IMR-90 (cell line): ENCODE data around the gene CIDEA. TPM values are rescaled to one million over a fixed set of nuclear protein-coding genes. Genes with fewer than 3 reads are reported as not detected.

Source experiments
- ATAC-seq: fragments of 200-7000 bp; cut with Tn5 transposase; 2 replicates; pipeline ENCODE4 v1.9.1; 2020; ENCODE audit warnings: low read depth, mild to moderate bottlenecking, moderate library complexity
- BruUV-seq: library from RNA; stranded (reverse); fragments of 400-500 nt; replicated peaks from 2 replicates; lab custom pipeline; 2021; lab: Mats Ljungman, UMichigan
- CTCF ChIA-PET: fragments of 300-600 bp; formaldehyde crosslinking; extraction: SDS; loops from one replicate; lab custom pipeline; 2021; ENCODE audit warnings: antibody characterized with exemption; lab: Yijun Ruan, JAX
- POLR2A ChIA-PET: fragments of 300-600 bp; sonication (Branson Sonifier 250); formaldehyde crosslinking; loops from one replicate; lab custom pipeline; 2022; ENCODE audit warnings: antibody characterized with exemption; ENCODE audit not compliant: unreplicated experiment; lab: Charles Lee
- DNase-seq: peaks from one replicate; pipeline ENCODE4 v3.0.0; 2013
- H2AFZ ChIP-seq: replicated peaks from 2 replicates; pipeline ENCODE3; 2013; ENCODE audit warnings: low read length, mild to moderate bottlenecking; ENCODE audit not compliant: poor library complexity
- H2AK5ac ChIP-seq: 2 replicates; pipeline ENCODE4 v1.6.1; 2013; ENCODE audit warnings: low read depth, low read length, inconsistent platforms
- H2AK9ac ChIP-seq: replicated peaks from 2 replicates; pipeline ENCODE3; 2013; ENCODE audit warnings: mild to moderate bottlenecking, low read depth, low read length, moderate library complexity; ENCODE audit not compliant: poor library complexity
- H2BK120ac ChIP-seq: 2 replicates; pipeline ENCODE4 v1.6.1; 2013; ENCODE audit warnings: low read depth, low read length, inconsistent platforms
- H2BK15ac ChIP-seq: 3 replicates; pipeline ENCODE4 v1.6.1; 2013; ENCODE audit warnings: low read depth, low read length, inconsistent platforms
- H2BK20ac ChIP-seq: 2 replicates; pipeline ENCODE4 v1.6.1; 2013; ENCODE audit warnings: low read depth, mild to moderate bottlenecking, inconsistent platforms, low read length, moderate library complexity
- H2BK5ac ChIP-seq: 2 replicates; pipeline ENCODE4 v1.6.1; 2013; ENCODE audit warnings: mild to moderate bottlenecking, low read depth, low read length, inconsistent platforms; ENCODE audit not compliant: poor library complexity, severe bottlenecking
- H3K14ac ChIP-seq: replicated peaks from 2 replicates; pipeline ENCODE4 v1.6.1; 2013; ENCODE audit warnings: low read depth, low read length, inconsistent platforms
- H3K18ac ChIP-seq: 2 replicates; pipeline ENCODE4 v1.6.1; 2013; ENCODE audit warnings: low read depth, low read length, control low read depth
- H3K23ac ChIP-seq: 2 replicates; pipeline ENCODE4 v1.6.1; 2013; ENCODE audit warnings: low read depth, low read length, inconsistent platforms
- H3K27ac ChIP-seq: 2 replicates; pipeline ENCODE4 v1.5.1; 2013; ENCODE audit warnings: mild to moderate bottlenecking, control low read depth, low read length; ENCODE audit not compliant: insufficient read depth
- H3K27me3 ChIP-seq: 2 replicates; pipeline ENCODE4 v1.6.1; 2013; ENCODE audit warnings: low read length; ENCODE audit not compliant: control insufficient read depth, insufficient read depth
- H3K36me3 ChIP-seq: 2 replicates; pipeline ENCODE4 v1.6.1; 2013; ENCODE audit warnings: low read length, mixed read lengths; ENCODE audit not compliant: control insufficient read depth, insufficient read depth
- H3K4ac ChIP-seq: 2 replicates; pipeline ENCODE4 v1.6.1; 2013; ENCODE audit warnings: low read depth, low read length, inconsistent platforms
- H3K4me1 ChIP-seq: 2 replicates; pipeline ENCODE4 v1.6.1; 2013; ENCODE audit warnings: low read length, mixed read lengths; ENCODE audit not compliant: control insufficient read depth, insufficient read depth
- H3K4me2 ChIP-seq: 2 replicates; pipeline ENCODE4 v1.6.1; 2013; ENCODE audit warnings: low read depth, mild to moderate bottlenecking, control low read depth, low read length, moderate library complexity
- H3K4me3 ChIP-seq: 2 replicates; pipeline ENCODE4 v1.5.1; 2013; ENCODE audit warnings: low read depth, mild to moderate bottlenecking, control low read depth, low read length, moderate library complexity; ENCODE audit not compliant: insufficient read depth
- H3K56ac ChIP-seq: 2 replicates; pipeline ENCODE4 v1.6.1; 2013; ENCODE audit warnings: low read length, inconsistent platforms; ENCODE audit not compliant: insufficient read depth; ENCODE audit errors: extremely low read depth
- H3K79me1 ChIP-seq, 2 experiments: 2 replicates each; pipeline ENCODE4 v1.6.1; 2013; ENCODE audit warnings: low read length in 2 of 2, inconsistent platforms in 1 of 2, low read depth in 1 of 2
- H3K9ac ChIP-seq: 2 replicates; pipeline ENCODE4 v1.6.1; 2013; ENCODE audit warnings: low read depth, low read length, control low read depth
- H3K9me1 ChIP-seq: 2 replicates; pipeline ENCODE4 v1.6.1; 2013; ENCODE audit warnings: low read length, inconsistent platforms; ENCODE audit not compliant: insufficient read depth
- H3K9me3 ChIP-seq: 2 replicates; pipeline ENCODE4 v1.6.1; 2013; ENCODE audit warnings: low read length; ENCODE audit not compliant: control insufficient read depth, insufficient read depth
- H4K20me1 ChIP-seq: 2 replicates; pipeline ENCODE4 v1.6.1; 2013; ENCODE audit warnings: low read length, inconsistent platforms; ENCODE audit not compliant: insufficient read depth
- H4K5ac ChIP-seq: 2 replicates; pipeline ENCODE4 v1.6.1; 2013; ENCODE audit warnings: mild to moderate bottlenecking, low read depth, low read length, control low read depth
- H4K8ac ChIP-seq, 2 experiments: 2 replicates each; pipeline ENCODE4 v1.6.1; 2013; ENCODE audit warnings: low read depth in 2 of 2, low read length in 2 of 2, control low read depth in 1 of 2, inconsistent platforms in 1 of 2
- H4K91ac ChIP-seq: 2 replicates; pipeline ENCODE4 v1.6.1; 2013; ENCODE audit warnings: low read depth, low read length, inconsistent platforms; ENCODE audit not compliant: insufficient read depth
- BHLHE40 ChIP-seq: fragments of 150-350 bp; IDR thresholded peaks from 2 replicates; pipeline ENCODE4 v1.6.1; 2016; ENCODE audit warnings: mild to moderate bottlenecking, low read depth, low read length
- CEBPB ChIP-seq: IDR thresholded peaks from 2 replicates; pipeline ENCODE4 v1.6.1; 2012; ENCODE audit warnings: low read depth, low read length, improper control_type of control experiment
- CHD1 ChIP-seq: IDR thresholded peaks from 2 replicates; pipeline ENCODE4 v1.6.1; 2012; ENCODE audit warnings: low read depth, low read length, improper control_type of control experiment
- MAFK ChIP-seq: IDR thresholded peaks from 2 replicates; pipeline ENCODE4 v1.6.1; 2012; ENCODE audit warnings: low read depth, low read length, improper control_type of control experiment
- MXI1 ChIP-seq: IDR thresholded peaks from 2 replicates; pipeline ENCODE4 v1.6.1; 2012; ENCODE audit warnings: low read depth, mild to moderate bottlenecking, low read length, moderate library complexity, borderline replicate concordance
- NFE2L2 ChIP-seq: fragments of 150-350 bp; IDR thresholded peaks from 2 replicates; pipeline ENCODE4 v1.6.1; 2016; ENCODE audit warnings: low read depth, mild to moderate bottlenecking, low read length
- POLR2A ChIP-seq: IDR thresholded peaks from 2 replicates; pipeline ENCODE4 v1.6.1; 2012; ENCODE audit warnings: mild to moderate bottlenecking, low read depth, low read length
- RAD21 ChIP-seq: IDR thresholded peaks from 2 replicates; pipeline ENCODE4 v1.6.1; 2012; ENCODE audit warnings: low read length, improper control_type of control experiment
- RCOR1 ChIP-seq: IDR thresholded peaks from 2 replicates; pipeline ENCODE4 v1.6.1; 2012; ENCODE audit warnings: mild to moderate bottlenecking, low read length, improper control_type of control experiment; ENCODE audit not compliant: insufficient replicate concordance
- RFX5 ChIP-seq: IDR thresholded peaks from 2 replicates; pipeline ENCODE4 v1.8.0; 2012; ENCODE audit warnings: low read depth, mild to moderate bottlenecking, low read length, moderate library complexity
- SMC3 ChIP-seq: fragments of 150-350 bp; IDR thresholded peaks from 2 replicates; pipeline ENCODE4 v1.6.1; 2016; ENCODE audit warnings: low read depth, mild to moderate bottlenecking, antibody characterized with exemption, low read length, moderate library complexity
- WGBS, 2 experiments: methylation state at CpG; one replicate each; pipeline versions ENCODE4 v1.1.5 to v1.1.7; 2013; ENCODE audit warnings: missing lambda C conversion rate in 2 of 2; ENCODE audit not compliant: insufficient read length in 1 of 2; ENCODE audit errors: extremely low coverage in 2 of 2; 5-methylcytosine and 5-hydroxymethylcytosine counted together
- dilution Hi-C: fragments of 300-500 bp; cut with HindIII; formaldehyde crosslinking; loops from one replicate; pipeline ENCODE4 v1.14.3; 2018; ENCODE audit warnings: low sequenced_read_pairs; ENCODE audit not compliant: unreplicated experiment
- in situ Hi-C: fragments of 300-500 bp; cut with MboI; formaldehyde crosslinking; loops from 3 replicates; pipeline ENCODE4 v1.14.3; 2019; ENCODE audit warnings: low sequenced_read_pairs, inconsistent platforms, mixed read lengths
- intact Hi-C: fragments of 100-400 bp; cut with micrococcal nuclease; formaldehyde crosslinking; loops from 2 replicates; pipeline ENCODE4 v1.10.0; 2022
- polyA plus RNA-seq, 3 experiments: library from polyadenylated mRNA; depleted of rRNA; stranded (reverse); fragments of >200 nt; gene quantifications; 2 replicates each; pipeline ENCODE4 v1.2.3, GENCODE V29; 2012; ENCODE audit warnings: low replicate concordance in 1 of 3
- total RNA-seq: library from RNA; depleted of rRNA; stranded (reverse); fragments of >200 nt; gene quantifications from 2 replicates; pipeline ENCODE4 v1.2.3, GENCODE V29; 2012
- TF ChIP-seq, protein P1 (sequence below): fragments of 150-350 bp; IDR thresholded peaks from 2 replicates; pipeline ENCODE4 v1.6.1; 2016; ENCODE audit warnings: low read depth, mild to moderate bottlenecking, low read length, moderate library complexity, borderline replicate concordance
- TF ChIP-seq, protein P2 (sequence below): conservative IDR thresholded peaks from 2 replicates; pipeline ENCODE4 v1.5.1; 2012; ENCODE audit warnings: mild to moderate bottlenecking, low read depth, low read length, improper control_type of control experiment
- TF ChIP-seq, protein P3 (sequence below): fragments of 150-350 bp; IDR thresholded peaks from 2 replicates; pipeline ENCODE4 v1.6.1; 2017; ENCODE audit warnings: mild to moderate bottlenecking, antibody characterized with exemption, low read length, low read depth

Gene CIDEA
- total and polyA plus RNA-seq, 2 of the 4 experiments (the other 2 are of a cell fraction) = not detected

DNA sequence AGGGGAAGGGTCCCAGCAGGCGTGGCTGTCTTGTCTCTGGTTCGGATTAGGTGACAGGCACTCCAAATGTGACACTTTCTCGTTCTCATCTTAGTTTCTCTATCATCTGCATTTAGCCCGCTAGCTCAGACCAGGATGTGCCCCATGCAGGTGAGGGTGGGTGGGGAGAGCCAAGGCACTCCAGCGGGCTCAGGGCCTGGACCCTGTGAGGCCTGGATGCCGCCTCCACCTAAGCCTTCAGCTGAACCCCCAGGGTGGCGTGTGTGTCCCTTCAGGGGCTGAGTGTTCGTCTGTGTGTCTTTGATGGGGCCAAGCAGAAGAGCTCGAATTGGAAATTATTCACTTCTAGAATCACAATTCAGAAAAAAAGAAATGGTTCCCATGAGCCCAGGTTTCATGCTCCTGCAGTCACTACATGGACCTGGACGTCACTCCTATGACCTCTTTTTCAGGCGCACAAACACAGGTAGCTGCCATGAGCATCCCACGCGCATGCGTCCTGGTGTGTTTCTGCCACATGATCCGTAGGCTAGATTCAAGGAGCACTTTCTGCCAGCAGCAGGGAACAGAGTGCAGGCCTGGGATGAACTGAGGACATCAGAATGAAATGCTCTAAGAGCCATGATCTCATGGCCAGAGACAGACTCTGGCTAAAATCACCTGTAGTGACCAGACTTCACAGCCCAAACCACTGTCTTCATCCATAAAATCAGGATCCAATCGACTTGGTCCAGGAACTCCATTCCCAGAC, 25.8 kb downstream of the CIDEA start:
- ChIA-PET CTCF (no interaction called here), POLR2A (interaction anchor here (1.3 to 2.8 kb wide), 3 partner anchors 8 to 97 kb away, joined by 4 to 19 read pairs (median 8); partner anchors contain the start of gene AFG3L2)
- intact Hi-C loops = loop anchor here (1.0 to 10.0 kb wide), 2 partner anchors 28 to 335 kb away; partner anchors contain the start of gene TUBB6
- ATAC-seq (no peak), DNase-seq (no peak)
- Histone ChIP-seq H2AFZ (peak overlapping the region; percentile 6), H3K27me3 (no peaks in the 10 kb centered on the region), H3K4me2 (peak overlapping the region; percentile 37), H3K14ac (peak overlapping the region; percentile 80), H4K5ac (peak overlapping the region; percentile 99), H3K79me1 (peaks cover 14 to 47% of the 10 kb centered on the region in 2 experiments), H3K4me1 (peaks cover 34% of the 10 kb centered on the region), H3K36me3 (no peaks in the 10 kb centered on the region), H2BK120ac (peak overlapping the region; percentile 92), H3K4me3 (peak overlapping the region; percentile 5; the same call in 1 of the 2 replicates), H2BK20ac (peak overlapping the region; percentile 65), H3K23ac (peak overlapping the region; percentile 51), H3K4ac (peak overlapping the region; percentile 93), H3K9me1 (peaks cover 24% of the 10 kb centered on the region; the same call in 1 of the 2 replicates), H2AK9ac (peak overlapping the region; percentile 98), H2AK5ac (peak overlapping the region; percentile 99), H2BK15ac (peak overlapping the region; percentile 98), H4K91ac (peak overlapping the region; percentile 100), H4K20me1 (no peaks in the 10 kb centered on the region; the same call in 1 of the 2 replicates), H4K8ac (peak overlapping the region; percentile 97 to 99), H3K27ac (peak overlapping the region; percentile 97), H3K9ac (peak overlapping the region; percentile 80), H3K56ac (peak overlapping the region; percentile 96), H3K9me3 (no peaks in the 10 kb centered on the region), H3K18ac (peak overlapping the region; percentile 93), H2BK5ac (peak overlapping the region; percentile 97)
- no TSS peak for BruUV-seq
- dilution Hi-C loops = no loop called here
- 94% methylated on average over 7 of the region's 16 CpGs; no CpG with 5 or more reads in 1 of the 2 experiments for WGBS, 2 experiments
- in situ Hi-C loops = loop anchor here (10.0 kb wide), 1 partner anchor 425 kb away; the partner anchor contains the start of gene CHMP1B
- no peak for TF ChIP-seq BHLHE40
- TF ChIP-seq, protein P1, sequence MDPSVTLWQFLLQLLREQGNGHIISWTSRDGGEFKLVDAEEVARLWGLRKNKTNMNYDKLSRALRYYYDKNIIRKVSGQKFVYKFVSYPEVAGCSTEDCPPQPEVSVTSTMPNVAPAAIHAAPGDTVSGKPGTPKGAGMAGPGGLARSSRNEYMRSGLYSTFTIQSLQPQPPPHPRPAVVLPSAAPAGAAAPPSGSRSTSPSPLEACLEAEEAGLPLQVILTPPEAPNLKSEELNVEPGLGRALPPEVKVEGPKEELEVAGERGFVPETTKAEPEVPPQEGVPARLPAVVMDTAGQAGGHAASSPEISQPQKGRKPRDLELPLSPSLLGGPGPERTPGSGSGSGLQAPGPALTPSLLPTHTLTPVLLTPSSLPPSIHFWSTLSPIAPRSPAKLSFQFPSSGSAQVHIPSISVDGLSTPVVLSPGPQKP = no peak
- TF ChIP-seq, protein P2, sequence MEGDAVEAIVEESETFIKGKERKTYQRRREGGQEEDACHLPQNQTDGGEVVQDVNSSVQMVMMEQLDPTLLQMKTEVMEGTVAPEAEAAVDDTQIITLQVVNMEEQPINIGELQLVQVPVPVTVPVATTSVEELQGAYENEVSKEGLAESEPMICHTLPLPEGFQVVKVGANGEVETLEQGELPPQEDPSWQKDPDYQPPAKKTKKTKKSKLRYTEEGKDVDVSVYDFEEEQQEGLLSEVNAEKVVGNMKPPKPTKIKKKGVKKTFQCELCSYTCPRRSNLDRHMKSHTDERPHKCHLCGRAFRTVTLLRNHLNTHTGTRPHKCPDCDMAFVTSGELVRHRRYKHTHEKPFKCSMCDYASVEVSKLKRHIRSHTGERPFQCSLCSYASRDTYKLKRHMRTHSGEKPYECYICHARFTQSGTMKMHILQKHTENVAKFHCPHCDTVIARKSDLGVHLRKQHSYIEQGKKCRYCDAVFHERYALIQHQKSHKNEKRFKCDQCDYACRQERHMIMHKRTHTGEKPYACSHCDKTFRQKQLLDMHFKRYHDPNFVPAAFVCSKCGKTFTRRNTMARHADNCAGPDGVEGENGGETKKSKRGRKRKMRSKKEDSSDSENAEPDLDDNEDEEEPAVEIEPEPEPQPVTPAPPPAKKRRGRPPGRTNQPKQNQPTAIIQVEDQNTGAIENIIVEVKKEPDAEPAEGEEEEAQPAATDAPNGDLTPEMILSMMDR = no peak
- TF ChIP-seq, protein P3, sequence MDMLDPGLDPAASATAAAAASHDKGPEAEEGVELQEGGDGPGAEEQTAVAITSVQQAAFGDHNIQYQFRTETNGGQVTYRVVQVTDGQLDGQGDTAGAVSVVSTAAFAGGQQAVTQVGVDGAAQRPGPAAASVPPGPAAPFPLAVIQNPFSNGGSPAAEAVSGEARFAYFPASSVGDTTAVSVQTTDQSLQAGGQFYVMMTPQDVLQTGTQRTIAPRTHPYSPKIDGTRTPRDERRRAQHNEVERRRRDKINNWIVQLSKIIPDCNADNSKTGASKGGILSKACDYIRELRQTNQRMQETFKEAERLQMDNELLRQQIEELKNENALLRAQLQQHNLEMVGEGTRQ = no peak
- no peak for TF ChIP-seq CEBPB
- TF ChIP-seq CHD1 = no peak
- TF ChIP-seq SMC3 = no peak
- no peak for TF ChIP-seq NFE2L2
- TF ChIP-seq POLR2A = no peak
- TF ChIP-seq MAFK = no peak
- no peak for TF ChIP-seq RFX5
- no peak for TF ChIP-seq RCOR1
- TF ChIP-seq RAD21 = no peak
- no peak for TF ChIP-seq MXI1
